ENCODE data around the gene OCLN. TPM values are rescaled to one million over a fixed set of nuclear protein-coding genes. Genes with fewer than 3 reads are reported as not detected.
A peak's percentile ranks its signal among the peaks of the same experiment; 100 is the strongest.
"Not testable (repeated sequence)": the region's sequence is repeated elsewhere in the genome, so short reads cannot be mapped to it uniquely, and the experiment has no call there.

OCLN gene
- total and polyA plus RNA-seq, 2 experiments from 2014 or later = 4.0 to 5.6 TPM

DNA sequence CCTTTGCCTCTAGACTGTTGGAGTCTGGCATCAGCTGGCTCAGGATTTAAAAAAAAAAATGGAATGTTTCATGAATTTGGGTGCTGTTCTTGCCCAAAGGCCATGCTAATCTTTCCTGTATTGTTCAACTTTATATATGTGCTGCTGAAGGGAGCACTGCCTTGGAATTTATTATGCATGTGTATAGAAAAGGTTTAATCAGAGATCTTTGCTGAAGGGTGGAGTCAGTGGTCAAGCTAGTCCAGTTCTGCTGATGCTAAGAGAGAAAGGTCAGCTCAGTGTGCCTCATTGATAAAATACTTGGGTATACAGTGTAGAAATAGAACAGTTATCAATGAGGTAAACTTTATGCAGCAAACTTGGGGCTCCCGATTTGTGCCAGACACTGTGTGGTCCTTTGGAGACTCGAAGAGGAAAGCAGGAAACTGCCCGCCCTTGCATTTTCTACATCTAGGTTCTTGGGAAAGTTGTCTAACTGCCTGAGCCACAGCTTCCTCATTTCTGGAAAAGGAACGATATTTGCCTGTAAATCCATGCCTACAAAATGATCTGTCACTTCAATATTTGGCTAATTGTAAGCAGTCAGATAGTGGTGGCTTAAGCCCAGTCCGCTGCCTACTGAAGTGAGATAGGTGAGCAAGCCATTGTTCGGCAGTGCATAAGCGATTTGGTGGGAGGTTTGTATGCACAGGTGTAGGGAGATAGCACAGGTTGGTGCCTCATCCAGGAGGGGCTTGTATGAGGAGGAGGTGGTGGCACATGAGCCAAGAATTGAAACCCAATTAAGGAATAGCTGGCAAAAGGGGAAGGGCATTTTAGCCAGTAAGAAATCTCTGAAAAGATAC lies 38.2 kb downstream of the OCLN start:
- no peaks in the 10 kb centered on the region for H3K27me3 ChIP-seq
- no peak overlapping the region for H3K4me3 ChIP-seq
- H3K27ac ChIP-seq = no peak overlapping the region
- TF ChIP-seq, protein P1, sequence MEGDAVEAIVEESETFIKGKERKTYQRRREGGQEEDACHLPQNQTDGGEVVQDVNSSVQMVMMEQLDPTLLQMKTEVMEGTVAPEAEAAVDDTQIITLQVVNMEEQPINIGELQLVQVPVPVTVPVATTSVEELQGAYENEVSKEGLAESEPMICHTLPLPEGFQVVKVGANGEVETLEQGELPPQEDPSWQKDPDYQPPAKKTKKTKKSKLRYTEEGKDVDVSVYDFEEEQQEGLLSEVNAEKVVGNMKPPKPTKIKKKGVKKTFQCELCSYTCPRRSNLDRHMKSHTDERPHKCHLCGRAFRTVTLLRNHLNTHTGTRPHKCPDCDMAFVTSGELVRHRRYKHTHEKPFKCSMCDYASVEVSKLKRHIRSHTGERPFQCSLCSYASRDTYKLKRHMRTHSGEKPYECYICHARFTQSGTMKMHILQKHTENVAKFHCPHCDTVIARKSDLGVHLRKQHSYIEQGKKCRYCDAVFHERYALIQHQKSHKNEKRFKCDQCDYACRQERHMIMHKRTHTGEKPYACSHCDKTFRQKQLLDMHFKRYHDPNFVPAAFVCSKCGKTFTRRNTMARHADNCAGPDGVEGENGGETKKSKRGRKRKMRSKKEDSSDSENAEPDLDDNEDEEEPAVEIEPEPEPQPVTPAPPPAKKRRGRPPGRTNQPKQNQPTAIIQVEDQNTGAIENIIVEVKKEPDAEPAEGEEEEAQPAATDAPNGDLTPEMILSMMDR (IDR thresholded peaks at IDR 0.05; ENCODE audit: low read depth, low read length) = no peak
- DNase-seq (ENCODE audit: low read depth in 1 of 2, low spot score in 1 of 2) = no peak
- no peaks in the 10 kb centered on the region for H3K36me3 ChIP-seq
- H3K9me3 ChIP-seq (ENCODE audit: low read depth) = no peaks in the 10 kb centered on the region
- H3K4me1 ChIP-seq (ENCODE audit: low read depth) = no peaks in the 10 kb centered on the region

DNA sequence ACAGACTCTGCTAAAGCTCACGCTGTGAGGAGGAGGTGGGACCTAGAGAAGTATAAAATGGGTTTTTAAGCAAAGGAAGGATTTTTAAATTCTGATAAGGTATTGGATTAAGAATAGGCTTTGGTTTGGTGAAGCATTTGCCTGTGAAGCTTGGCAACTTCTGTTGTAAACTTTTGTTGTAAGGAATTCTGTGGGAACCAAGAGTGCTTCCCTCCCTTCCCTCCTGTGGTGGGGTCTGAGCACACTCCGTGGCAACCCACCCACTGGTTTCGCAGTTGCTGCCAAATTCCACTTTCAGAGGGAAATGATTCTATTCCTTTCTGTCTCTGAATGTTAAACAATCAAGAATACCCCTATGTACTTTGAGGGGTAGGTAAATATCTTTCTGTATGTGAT lies 38.8 kb downstream of the OCLN start:
- H3K9me3 ChIP-seq (ENCODE audit: low read depth) = no peaks in the 10 kb centered on the region
- H3K36me3 ChIP-seq = no peaks in the 10 kb centered on the region
- no peak overlapping the region for H3K27ac ChIP-seq
- no peaks in the 10 kb centered on the region for H3K27me3 ChIP-seq
- DNase-seq (ENCODE audit: low read depth in 1 of 2, low spot score in 1 of 2) = no peak
- no peak overlapping the region for H3K4me3 ChIP-seq
- no peaks in the 10 kb centered on the region for H3K4me1 ChIP-seq (ENCODE audit: low read depth)
- TF ChIP-seq, protein P1 (IDR thresholded peaks at IDR 0.05; ENCODE audit: low read depth, low read length) = no peak

DNA sequence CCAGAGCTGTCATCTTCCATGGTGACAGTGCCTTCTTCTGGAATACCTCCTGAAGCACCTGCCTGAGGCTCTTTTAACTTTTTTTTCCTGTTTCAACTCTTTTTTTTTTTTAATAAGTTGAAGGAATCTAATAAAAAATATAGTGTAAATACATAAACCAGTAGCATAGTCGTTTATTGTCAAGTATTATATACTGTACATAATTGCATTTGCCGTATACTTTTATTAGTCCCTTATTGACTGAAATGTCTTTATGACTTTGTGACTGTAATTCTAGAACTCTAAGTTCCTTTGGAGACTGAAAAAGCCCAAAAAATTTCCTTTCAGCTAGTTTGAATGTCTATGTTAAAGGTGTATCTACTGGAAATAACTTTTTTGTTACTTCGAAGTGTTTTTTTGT lies 45.3 kb downstream of the OCLN start:
- not testable (repeated sequence) for DNase-seq (ENCODE audit: low read depth in 1 of 2, low spot score in 1 of 2); H3K4me3 ChIP-seq; H3K36me3 ChIP-seq; H3K4me1 ChIP-seq (ENCODE audit: low read depth); H3K9me3 ChIP-seq (ENCODE audit: low read depth); H3K27me3 ChIP-seq; H3K27ac ChIP-seq

DNA sequence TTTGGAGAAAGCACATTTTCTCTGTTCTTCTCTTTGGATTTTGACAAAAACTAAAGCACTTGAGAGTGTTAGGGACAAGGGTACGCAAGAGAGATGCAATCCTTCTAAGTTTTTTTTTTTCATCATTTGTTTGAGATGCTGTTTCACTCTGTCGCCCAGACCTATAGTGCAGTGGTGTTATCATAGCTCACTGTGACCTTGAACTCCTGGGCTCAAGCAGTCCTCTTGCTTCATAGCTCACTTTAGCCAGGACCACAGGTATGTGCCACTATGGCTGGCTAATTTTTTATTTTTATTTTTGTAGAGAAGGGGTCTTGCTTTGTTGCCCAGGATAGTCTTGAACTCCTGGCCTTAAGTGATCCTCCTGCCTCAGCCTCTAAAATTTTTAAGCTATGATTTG lies 46.1 kb downstream of the OCLN start:
- not testable (repeated sequence) for H3K27ac ChIP-seq; DNase-seq (ENCODE audit: low read depth in 1 of 2, low spot score in 1 of 2); H3K4me1 ChIP-seq (ENCODE audit: low read depth); H3K4me3 ChIP-seq; H3K36me3 ChIP-seq; H3K27me3 ChIP-seq; H3K9me3 ChIP-seq (ENCODE audit: low read depth)

DNA sequence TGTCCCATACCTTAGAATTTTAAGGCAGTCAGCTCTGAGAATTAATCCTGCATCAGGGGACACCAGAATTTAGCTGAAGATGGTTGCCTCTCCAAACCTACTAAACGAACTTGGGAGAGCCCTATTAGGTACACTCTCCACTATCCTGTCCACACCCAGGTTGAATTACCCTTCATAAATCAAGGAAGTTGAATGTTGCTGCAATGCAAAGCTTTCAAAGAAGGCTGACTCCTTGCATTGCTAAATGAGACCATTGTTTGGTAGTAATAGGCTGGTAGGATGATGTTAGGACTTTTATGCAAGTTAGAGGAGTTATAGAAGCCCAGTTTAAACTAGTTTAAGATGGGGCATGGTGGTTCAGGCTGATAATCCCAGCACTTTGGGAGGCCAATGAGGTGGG lies 48.8 kb downstream of the OCLN start:
- H3K4me1 ChIP-seq (ENCODE audit: low read depth); H3K4me3 ChIP-seq; H3K36me3 ChIP-seq; DNase-seq (ENCODE audit: low read depth in 1 of 2, low spot score in 1 of 2); H3K27ac ChIP-seq; H3K9me3 ChIP-seq (ENCODE audit: low read depth); H3K27me3 ChIP-seq: not testable (repeated sequence)

DNA sequence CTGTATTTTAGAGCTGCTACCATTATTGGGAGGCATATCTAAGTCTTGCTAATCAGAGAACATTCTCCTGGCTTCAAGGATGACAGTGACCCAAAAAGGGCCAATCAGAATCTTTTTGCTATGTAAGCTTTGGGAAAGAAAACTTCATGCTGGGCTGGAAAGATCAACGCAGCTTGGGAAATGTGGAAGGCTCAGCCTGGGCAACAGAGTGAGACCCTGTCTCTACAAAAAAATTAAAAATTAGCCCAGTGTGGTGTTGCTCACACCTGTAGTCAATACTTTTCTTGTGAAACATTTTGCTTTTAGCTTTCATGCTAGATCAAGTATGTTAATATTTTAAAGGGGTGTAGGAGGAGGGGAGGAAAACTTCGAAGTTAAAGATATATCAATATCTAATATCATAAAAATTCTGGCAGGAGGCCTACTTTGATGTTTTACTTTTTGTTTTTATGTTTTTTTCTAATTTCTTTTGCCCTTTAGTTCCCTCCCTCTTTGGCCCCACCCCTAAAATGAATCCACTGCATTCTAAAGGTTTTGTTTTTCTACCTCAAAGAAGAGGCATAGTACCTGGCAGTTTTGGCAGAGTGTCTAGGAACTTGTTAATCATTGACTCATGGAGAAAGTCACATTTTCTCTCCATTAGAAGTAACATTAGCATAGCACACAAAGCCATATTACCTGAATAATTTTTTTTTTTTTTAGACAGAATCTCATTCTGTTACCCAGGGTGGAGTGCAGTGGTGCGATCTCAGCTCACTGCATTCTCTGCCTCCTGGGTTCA lies 50.4 kb downstream of the OCLN start:
- not testable (repeated sequence) for H3K4me3 ChIP-seq; DNase-seq (ENCODE audit: low read depth in 1 of 2, low spot score in 1 of 2); H3K9me3 ChIP-seq (ENCODE audit: low read depth); H3K36me3 ChIP-seq; H3K27ac ChIP-seq; H3K27me3 ChIP-seq; H3K4me1 ChIP-seq (ENCODE audit: low read depth)

DNA sequence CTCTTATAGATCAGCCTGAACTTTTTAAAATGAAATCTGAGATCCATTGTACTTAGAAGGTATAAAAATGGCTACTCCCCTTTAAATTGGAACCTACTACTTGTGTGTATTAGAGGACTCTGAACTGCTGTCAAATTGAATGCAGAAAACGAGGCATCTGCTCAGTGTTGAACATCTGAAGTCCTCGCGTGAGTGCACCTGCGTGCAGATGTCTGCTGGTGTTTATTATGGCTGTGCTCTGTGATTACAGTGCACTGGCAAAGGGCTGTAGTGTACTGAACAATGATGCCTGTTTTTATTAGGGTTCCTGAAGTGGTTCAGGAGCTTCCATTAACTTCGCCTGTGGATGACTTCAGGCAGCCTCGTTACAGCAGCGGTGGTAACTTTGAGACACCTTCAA lies 52.0 kb downstream of the OCLN start:
- DNase-seq (ENCODE audit: low read depth in 1 of 2, low spot score in 1 of 2); H3K9me3 ChIP-seq (ENCODE audit: low read depth); H3K36me3 ChIP-seq; H3K27me3 ChIP-seq; H3K4me1 ChIP-seq (ENCODE audit: low read depth); H3K27ac ChIP-seq; H3K4me3 ChIP-seq: not testable (repeated sequence)

DNA sequence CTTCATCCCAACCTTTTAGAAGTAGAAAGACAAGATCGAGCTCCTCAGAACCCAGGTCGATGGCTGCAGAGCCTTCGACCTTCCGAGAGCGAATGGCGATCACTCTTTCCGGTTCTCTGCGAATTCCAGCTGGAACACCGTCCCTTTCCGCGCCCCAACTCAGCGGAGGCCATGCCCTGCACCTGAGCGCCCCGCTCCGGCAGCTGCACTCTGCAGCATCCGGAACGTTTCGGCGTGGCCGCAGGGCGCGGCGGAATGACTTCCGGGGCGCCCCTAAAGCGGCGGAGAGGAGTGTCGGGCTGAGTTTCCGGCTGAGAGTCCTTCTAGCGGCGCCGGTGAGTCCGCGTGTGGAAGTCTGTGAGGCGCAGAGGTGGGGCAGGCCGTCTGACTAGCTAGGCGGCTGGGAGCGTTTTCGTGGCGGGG lies 67.3 kb downstream of the OCLN start, which contains the start of gene GTF2H2C:
GTF2H2C (plus strand) TSS at position 284 of the 423 bp plus-strand sequence. CDS start 4,942 bp downstream, outside the sequence.
- not testable (repeated sequence) for H3K9me3 ChIP-seq (ENCODE audit: low read depth); H3K4me1 ChIP-seq (ENCODE audit: low read depth); H3K27me3 ChIP-seq; H3K36me3 ChIP-seq
- DNase-seq (ENCODE audit: low read depth in 1 of 2, low spot score in 1 of 2) = peak; percentile 76 to 90
- Histone ChIP-seq H3K4me3 (peak within 1 kb of the TSS; percentile 32), H3K27ac (peak within 1 kb of the TSS; percentile 66)
- TF ChIP-seq, protein P1 (IDR thresholded peaks at IDR 0.05; ENCODE audit: low read depth, low read length) = peak; percentile 39

DNA sequence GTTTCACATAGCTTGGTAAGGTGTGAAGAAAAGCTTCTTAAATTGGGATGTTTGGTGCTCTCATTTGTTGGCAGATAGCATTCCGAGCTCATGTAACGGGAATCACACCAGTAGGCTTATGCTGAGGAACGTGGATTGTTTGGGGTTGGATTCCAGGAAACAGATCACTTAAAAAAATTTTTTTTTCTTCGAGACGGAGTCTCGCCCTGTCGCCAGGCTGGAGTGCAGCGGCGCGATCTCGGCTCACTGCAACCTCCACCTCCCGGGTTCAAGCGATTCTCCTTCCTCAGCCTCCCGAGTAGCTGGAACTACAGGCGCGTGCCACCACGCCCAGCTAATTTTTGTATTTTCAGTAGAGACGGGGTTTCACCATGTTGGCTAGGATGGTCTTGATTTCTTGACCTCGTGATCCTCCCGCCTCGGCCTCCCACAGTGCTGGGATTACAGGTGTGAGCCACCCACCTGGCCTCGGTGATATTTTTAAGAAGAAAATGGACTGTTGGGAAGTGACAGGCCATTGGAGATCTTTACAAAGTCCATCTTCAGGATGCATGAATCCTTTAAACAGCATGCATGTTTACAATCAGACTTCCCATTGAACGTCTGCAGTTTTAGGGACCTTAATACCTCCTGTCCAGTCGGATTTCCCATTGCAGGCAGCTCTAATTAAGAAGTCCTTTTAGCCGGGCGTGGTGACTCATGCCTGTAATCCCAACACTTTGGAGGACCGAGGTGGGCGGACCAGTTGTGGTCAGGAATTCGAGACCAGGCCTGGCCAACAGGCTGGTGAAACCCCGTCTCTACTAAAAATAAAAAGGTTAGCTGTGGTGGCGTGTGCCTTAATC lies 68.2 kb downstream of the OCLN start:
- H3K27me3 ChIP-seq; H3K4me1 ChIP-seq (ENCODE audit: low read depth); H3K36me3 ChIP-seq; H3K27ac ChIP-seq; H3K9me3 ChIP-seq (ENCODE audit: low read depth): not testable (repeated sequence)
- H3K4me3 ChIP-seq = peak overlapping the region; percentile 32
- DNase-seq (ENCODE audit: low read depth in 1 of 2, low spot score in 1 of 2) = peak in 1 of 2 donors; percentile 1

DNA sequence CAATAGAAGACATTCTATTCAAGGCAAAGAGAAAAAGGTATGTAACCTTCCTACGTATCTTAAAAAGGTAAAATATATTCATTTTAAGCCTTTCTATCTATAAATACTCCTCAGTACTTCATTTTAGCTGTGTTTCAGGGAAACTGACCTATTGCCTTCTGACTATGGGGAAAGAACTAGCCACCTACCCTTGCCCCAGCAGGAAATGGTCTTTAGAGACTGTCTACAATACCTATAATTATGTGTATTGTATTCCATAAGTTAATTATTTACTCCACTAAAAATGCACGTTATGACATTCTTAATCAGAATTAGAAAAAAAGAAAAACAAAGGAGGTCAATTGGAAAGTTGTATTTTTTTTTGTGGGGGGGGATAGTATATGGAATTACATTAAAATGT lies 73.6 kb downstream of the OCLN start:
- not testable (repeated sequence) for H3K4me1 ChIP-seq (ENCODE audit: low read depth); H3K27ac ChIP-seq; H3K36me3 ChIP-seq; H3K4me3 ChIP-seq; H3K27me3 ChIP-seq; H3K9me3 ChIP-seq (ENCODE audit: low read depth); DNase-seq (ENCODE audit: low read depth in 1 of 2, low spot score in 1 of 2)
